Panc1 (cell line): Measurements from ENCODE around the gene ITGA4. TPM values are rescaled to one million over a fixed set of nuclear protein-coding genes. Genes with fewer than 3 reads are reported as not detected.

Source experiments
- ATAC-seq: fragments of 200-7000 bp; cut with Tn5 transposase; 2 replicates; pipeline ENCODE4 v1.9.1; 2020; ENCODE audit warnings: mild to moderate bottlenecking, moderate library complexity
- BruUV-seq: library from RNA; stranded (reverse); fragments of 400-500 nt; replicated peaks from 2 replicates; lab custom pipeline; 2021; lab: Mats Ljungman, UMichigan
- CTCF ChIA-PET: fragments of 300-600 bp; sonication (Branson Sonifier 250); formaldehyde crosslinking; loops from one replicate; lab custom pipeline; 2022; ENCODE audit warnings: antibody characterized with exemption; lab: Charles Lee
- POLR2A ChIA-PET: fragments of 300-600 bp; sonication (Branson Sonifier 250); formaldehyde crosslinking; loops from one replicate; lab custom pipeline; 2022; ENCODE audit warnings: antibody characterized with exemption; lab: Charles Lee
- DNase-seq: peaks from one replicate; pipeline ENCODE4 v3.0.0-alpha.2; 2010; ENCODE audit warnings: low read depth, low spot score
- H3K27ac ChIP-seq: 2 replicates; pipeline ENCODE4 v1.5.1; 2011; ENCODE audit warnings: mild to moderate bottlenecking, low read length, inconsistent platforms
- H3K27me3 ChIP-seq: fragments of 200-500 bp; sonication (Bioruptor generic); 2 replicates; pipeline ENCODE4 v1.6.0; 2014; ENCODE audit warnings: low read length, inconsistent platforms; ENCODE audit not compliant: control insufficient read depth, insufficient read depth
- H3K36me3 ChIP-seq: fragments of 200-500 bp; sonication (Bioruptor generic); 2 replicates; pipeline ENCODE4 v1.5.1; 2014; ENCODE audit warnings: inconsistent platforms, mild to moderate bottlenecking, low read length, moderate library complexity; ENCODE audit not compliant: control insufficient read depth, insufficient read depth
- H3K4me1 ChIP-seq: 2 replicates; pipeline ENCODE4 v1.5.1; 2011; ENCODE audit warnings: inconsistent platforms, mild to moderate bottlenecking, low read length, moderate library complexity; ENCODE audit not compliant: control insufficient read depth, insufficient read depth
- H3K4me3 ChIP-seq, 2 experiments: 2 replicates each; pipeline ENCODE4 v1.5.1; 2011 to 2012; ENCODE audit warnings: low read depth in 2 of 2, low read length in 2 of 2, mild to moderate bottlenecking in 2 of 2, inconsistent platforms in 1 of 2, moderate library complexity in 1 of 2
- H3K9me3 ChIP-seq: fragments of 200-500 bp; sonication (Bioruptor generic); 2 replicates; pipeline ENCODE4 v1.5.1; 2014; ENCODE audit warnings: low read depth, mild to moderate bottlenecking, inconsistent platforms, low read length, moderate library complexity; ENCODE audit not compliant: control insufficient read depth, insufficient read depth
- CTCF ChIP-seq: fragments of 450-650 bp; IDR thresholded peaks from 2 replicates; pipeline ENCODE4 v1.5.1; 2017; ENCODE audit warnings: mild to moderate bottlenecking
- POLR2AphosphoS5 ChIP-seq: IDR thresholded peaks from 2 replicates; pipeline ENCODE4 v1.6.1; 2012; ENCODE audit warnings: mild to moderate bottlenecking, low read depth, low read length, moderate library complexity
- REST ChIP-seq, 2 experiments: IDR thresholded peaks; 2 replicates each; pipeline ENCODE4 v1.6.1; 2011 to 2012; ENCODE audit warnings: low read depth in 2 of 2, control low read depth in 1 of 2, low read length in 1 of 2, mild to moderate bottlenecking in 1 of 2, moderate library complexity in 1 of 2; ENCODE audit not compliant: insufficient read depth in 1 of 2
- SIN3A ChIP-seq: IDR thresholded peaks from 2 replicates; pipeline ENCODE4 v1.6.1; 2012; ENCODE audit warnings: low read depth, mild to moderate bottlenecking, low read length, moderate library complexity, borderline replicate concordance; ENCODE audit not compliant: insufficient read depth
- TCF7L2 ChIP-seq: IDR thresholded peaks from 2 replicates; pipeline ENCODE4 v1.6.1; 2011; ENCODE audit warnings: mild to moderate bottlenecking, low read depth, low read length, inconsistent platforms
- in situ Hi-C: cut with HindIII; loops from 2 replicates; pipeline ENCODE4 v1.10.0; 2016; ENCODE audit warnings: low sequenced_read_pairs, low pct_unique_long_range_greater_than_20kb
- intact Hi-C: fragments of 100-400 bp; cut with micrococcal nuclease; formaldehyde crosslinking; loops from one replicate; pipeline ENCODE4 v1.10.0; 2022; ENCODE audit not compliant: unreplicated experiment
- total RNA-seq: library from RNA; stranded (reverse); gene quantifications from one replicate; pipeline ENCODE4 v1.2.1, GENCODE V29; 2021; ENCODE audit not compliant: unreplicated experiment

ITGA4 gene
- total RNA-seq, 1 experiment from 2014 or later, result 0.36 TPM

- no peak overlapping the region for H3K27ac ChIP-seq
- no peaks in the 10 kb centered on the region for H3K9me3 ChIP-seq
- ATAC-seq (no peak), DNase-seq (no peak)
- in situ Hi-C loops, result no loop called here
- no peak overlapping the region for H3K4me3 ChIP-seq
- no TSS peak for BruUV-seq
- ChIA-PET CTCF (interaction anchor here (0.6 to 0.9 kb wide), 2 partner anchors 133 to 149 kb away, joined by 3 read pairs; no protein-coding TSS in a partner anchor), POLR2A (no interaction called here)
- H3K27me3 ChIP-seq, result no peaks in the 10 kb centered on the region
- intact Hi-C loops, result no loop called here
- TF ChIP-seq TCF7L2 (no peak), CTCF (no peak), REST (IDR thresholded peaks at IDR 0.05; ENCODE audit: insufficient read depth in 1 of 2, low read depth in 2 of 2, low read length in 1 of 2) (no peak), SIN3A (no peak), POLR2AphosphoS5 (no peak)
- no peaks in the 10 kb centered on the region for H3K36me3 ChIP-seq
- H3K4me1 ChIP-seq, result no peaks in the 10 kb centered on the region
These were observed 109.3 kb downstream of the ITGA4 start for GRCh38 chr2:181566334-181567032.

- Histone ChIP-seq H3K27ac (no peak overlapping the region), H3K36me3 (no peaks in the 10 kb centered on the region), H3K9me3 (no peaks in the 10 kb centered on the region), H3K4me3 (no peak overlapping the region), H3K4me1 (no peaks in the 10 kb centered on the region), H3K27me3 (no peaks in the 10 kb centered on the region)
- intact Hi-C loops, result loop anchor here (5.0 to 10.0 kb wide), 2 partner anchors 507 to 555 kb away; no protein-coding TSS in a partner anchor
- in situ Hi-C loops, result no loop called here
- ChIA-PET CTCF (no interaction called here), POLR2A (no interaction called here)
- no peak for ATAC-seq
- no peak for DNase-seq
- no peak for TF ChIP-seq REST (IDR thresholded peaks at IDR 0.05; ENCODE audit: insufficient read depth in 1 of 2, low read depth in 2 of 2, low read length in 1 of 2)
- TF ChIP-seq SIN3A, result no peak
- no peak for TF ChIP-seq POLR2AphosphoS5
- no peak for TF ChIP-seq TCF7L2
- no peak for TF ChIP-seq CTCF
- no TSS peak for BruUV-seq
These were observed 112.9 kb downstream of the ITGA4 start for GRCh38 chr2:181570059-181570458.
